H1 (cell line): ENCODE results near the gene AGPS. TPM values are rescaled to one million over a fixed set of nuclear protein-coding genes. Genes with fewer than 3 reads are reported as not detected.

Source experiments
- CTCF ChIA-PET: fragments of 300-600 bp; sonication (Branson Sonifier 250); formaldehyde crosslinking; loops from one replicate; lab custom pipeline; 2021; ENCODE audit not compliant: partially characterized antibody; lab: Charles Lee
- POLR2A ChIA-PET: fragments of 300-600 bp; sonication (Branson Sonifier 250); formaldehyde crosslinking; loops from one replicate; lab custom pipeline; 2021; ENCODE audit warnings: inconsistent platforms; ENCODE audit not compliant: partially characterized antibody; lab: Charles Lee
- DNase-seq, 2 experiments: peaks; one replicate each; pipeline versions ENCODE4 v3.0.0 to v3.0.0-alpha.2; 2010 to 2022; ENCODE audit warnings: low spot score in 2 of 2, low read depth in 1 of 2, mixed read lengths in 1 of 2
- FAIRE-seq: peaks from 2 replicates; lab custom pipeline; 2011; peaks lifted over from hg19 to GRCh38; lab: Jason Lieb, UNC
- H2AFZ ChIP-seq: 2 replicates; pipeline ENCODE4 v1.8.1; 2012; ENCODE audit warnings: low read length, inconsistent platforms
- H2AK5ac ChIP-seq: 2 replicates; pipeline ENCODE4 v1.6.1; 2013; ENCODE audit warnings: low read depth, low read length
- H2BK120ac ChIP-seq: replicated peaks from 2 replicates; pipeline ENCODE3; 2013; ENCODE audit warnings: low read depth, low read length, inconsistent platforms
- H2BK12ac ChIP-seq: 2 replicates; pipeline ENCODE4 v1.6.1; 2013; ENCODE audit warnings: low read depth, low read length
- H2BK15ac ChIP-seq: 2 replicates; pipeline ENCODE4 v1.6.1; 2013; ENCODE audit warnings: low read length
- H2BK20ac ChIP-seq: 2 replicates; pipeline ENCODE4 v1.6.1; 2013; ENCODE audit warnings: low read length
- H2BK5ac ChIP-seq: 2 replicates; pipeline ENCODE4 v1.6.1; 2013; ENCODE audit warnings: low read depth, low read length
- H3K14ac ChIP-seq: 2 replicates; pipeline ENCODE4 v1.6.1; 2013; ENCODE audit warnings: inconsistent platforms; ENCODE audit not compliant: insufficient read length
- H3K18ac ChIP-seq: 2 replicates; pipeline ENCODE4 v1.6.1; 2013; ENCODE audit warnings: low read length; ENCODE audit errors: extremely low read depth
- H3K23ac ChIP-seq: 2 replicates; pipeline ENCODE4 v1.6.1; 2013; ENCODE audit warnings: inconsistent platforms; ENCODE audit not compliant: insufficient read length
- H3K23me2 ChIP-seq: 2 replicates; pipeline ENCODE4 v1.6.1; 2013; ENCODE audit warnings: low read depth, low read length
- H3K27ac ChIP-seq: 2 replicates; pipeline ENCODE4 v1.6.1; 2011; ENCODE audit warnings: low read depth, low read length, inconsistent platforms
- H3K27me3 ChIP-seq, 4 experiments: replicated peaks in 1 of 4; 1 replicate in 1 of 4; 2 replicates in 3 of 4; pipeline versions ENCODE4 v1.6.1 to v1.8.1; 2011 to 2013; ENCODE audit warnings: low read length in 3 of 4, mild to moderate bottlenecking in 3 of 4, inconsistent platforms in 2 of 4, mixed read lengths in 2 of 4, moderate library complexity in 1 of 4; ENCODE audit not compliant: control insufficient read depth in 3 of 4, insufficient read depth in 3 of 4; ENCODE audit errors: extremely low read depth in 1 of 4
- H3K36me3 ChIP-seq, 4 experiments: 2 replicates each; pipeline versions ENCODE4 v1.6.1 to v1.8.1; 2011 to 2013; ENCODE audit warnings: mild to moderate bottlenecking in 4 of 4, low read length in 3 of 4, moderate library complexity in 2 of 4, control low read depth in 1 of 4, inconsistent platforms in 1 of 4; ENCODE audit not compliant: insufficient read depth in 4 of 4, control insufficient read depth in 2 of 4
- H3K4ac ChIP-seq: replicated peaks from 2 replicates; pipeline ENCODE3; 2013; ENCODE audit warnings: low read length, low read depth, mixed read lengths, inconsistent platforms; ENCODE audit not compliant: insufficient read length
- H3K4me1 ChIP-seq, 4 experiments: replicated peaks in 1 of 4; 1 replicate in 1 of 4; 2 replicates in 3 of 4; pipeline versions ENCODE4 v1.6.1 to v1.8.1; 2011 to 2013; ENCODE audit warnings: low read length in 3 of 4, inconsistent platforms in 2 of 4, mixed read lengths in 1 of 4; ENCODE audit not compliant: insufficient read depth in 4 of 4, control insufficient read depth in 3 of 4
- H3K4me2 ChIP-seq, 2 experiments: 2 replicates each; pipeline versions ENCODE4 v1.6.1 to v1.8.1; 2011 to 2013; ENCODE audit warnings: low read depth in 2 of 2, low read length in 2 of 2, control low read depth in 1 of 2, inconsistent platforms in 1 of 2, mild to moderate bottlenecking in 1 of 2; ENCODE audit not compliant: insufficient read depth in 1 of 2
- H3K4me3 ChIP-seq, 4 experiments: fragments of 200-600, 300-600 bp in 1 of 4; sonication (generic), shearing (Covaris generic), sonication (Bioruptor Twin) in 1 of 4; 2 replicates each; pipeline versions ENCODE4 v1.5.1 to v1.8.1; 2011 to 2016; ENCODE audit warnings: low read length in 4 of 4, low read depth in 3 of 4, control low read depth in 2 of 4, inconsistent platforms in 2 of 4, mild to moderate bottlenecking in 2 of 4, mixed read lengths in 1 of 4, moderate library complexity in 1 of 4; ENCODE audit not compliant: insufficient read depth in 2 of 4; ENCODE audit errors: extremely low read depth in 1 of 4
- H3K56ac ChIP-seq: replicated peaks from 2 replicates; pipeline ENCODE3; 2013; ENCODE audit warnings: low read depth, mild to moderate bottlenecking, mixed read lengths, low read length, inconsistent platforms; ENCODE audit not compliant: insufficient read length
- H3K79me1 ChIP-seq: 2 replicates; pipeline ENCODE4 v1.6.1; 2013; ENCODE audit warnings: low read depth, low read length, control low read depth
- H3K79me2 ChIP-seq, 2 experiments: 2 replicates each; pipeline versions ENCODE4 v1.6.1 to v1.8.1; 2012 to 2013; ENCODE audit warnings: low read length in 2 of 2, mild to moderate bottlenecking in 2 of 2, inconsistent platforms in 1 of 2; ENCODE audit not compliant: insufficient read depth in 2 of 2, control insufficient read depth in 1 of 2
- H3K9ac ChIP-seq, 4 experiments: replicated peaks in 1 of 4; 1 replicate in 1 of 4; 2 replicates in 3 of 4; pipeline versions ENCODE4 v1.6.1 to v1.8.1; 2011 to 2013; ENCODE audit warnings: low read depth in 3 of 4, low read length in 3 of 4, control low read depth in 2 of 4, mild to moderate bottlenecking in 2 of 4, moderate library complexity in 2 of 4, inconsistent platforms in 1 of 4; ENCODE audit errors: extremely low read depth in 1 of 4
- H3K9me3 ChIP-seq, 2 experiments: 2 replicates each; pipeline versions ENCODE4 v1.6.1 to v1.8.1; 2012 to 2013; ENCODE audit warnings: mild to moderate bottlenecking in 2 of 2, moderate library complexity in 2 of 2, control low read depth in 1 of 2, inconsistent platforms in 1 of 2, low read depth in 1 of 2, low read length in 1 of 2, mixed read lengths in 1 of 2; ENCODE audit not compliant: insufficient read depth in 2 of 2
- H4K20me1 ChIP-seq, 2 experiments: replicated peaks in 1 of 2; 2 replicates each; pipeline versions ENCODE3 to v1.8.1; 2011 to 2013; ENCODE audit warnings: inconsistent platforms in 2 of 2, low read length in 2 of 2, mild to moderate bottlenecking in 1 of 2; ENCODE audit not compliant: insufficient read depth in 2 of 2, control insufficient read depth in 1 of 2
- H4K5ac ChIP-seq: 2 replicates; pipeline ENCODE4 v1.6.1; 2013; ENCODE audit warnings: low read length, low read depth, mixed read lengths, inconsistent platforms; ENCODE audit not compliant: insufficient read length
- H4K8ac ChIP-seq: 2 replicates; pipeline ENCODE4 v1.8.0; 2013; ENCODE audit warnings: mild to moderate bottlenecking, moderate library complexity, low read length, inconsistent platforms; ENCODE audit not compliant: insufficient read depth; ENCODE audit errors: extremely low read depth
- H4K91ac ChIP-seq: replicated peaks from 2 replicates; pipeline ENCODE3; 2013; ENCODE audit warnings: low read length, mixed read lengths, inconsistent platforms; ENCODE audit not compliant: insufficient read length
- CEBPB ChIP-seq: IDR thresholded peaks from 2 replicates; pipeline ENCODE4 v1.6.1; 2012; ENCODE audit warnings: low read depth, low read length
- SUZ12 ChIP-seq: fragments of 200-600 bp; sonication (generic); IDR thresholded peaks from 2 replicates; pipeline ENCODE4 v1.6.1; 2012; ENCODE audit warnings: mild to moderate bottlenecking, inconsistent platforms, low read length, moderate library complexity, mixed read lengths
- WGBS, 2 experiments: shearing (Covaris generic) in 1 of 2; methylation state at CpG; one replicate each; pipeline versions ENCODE4 v1.1.6 to v1.1.7; 2013 to 2015; ENCODE audit warnings: low lambda C conversion rate in 2 of 2, mixed read lengths in 2 of 2, inconsistent platforms in 1 of 2, low coverage in 1 of 2, missing lambda C conversion rate in 1 of 2; ENCODE audit not compliant: insufficient replicate concordance in 2 of 2, insufficient coverage in 1 of 2, insufficient read length in 1 of 2; ENCODE audit errors: extremely low coverage in 1 of 2, missing lambda C conversion rate in 1 of 2; 5-methylcytosine and 5-hydroxymethylcytosine counted together
- polyA plus RNA-seq, 7 experiments: library from polyadenylated mRNA; depleted of rRNA in 3 of 7; stranded (reverse) in 5 of 7; unstranded in 2 of 7; fragments of >200 nt in 5 of 7; fragments of 200-250 nt in 2 of 7; gene quantifications; 1 replicate in 5 of 7; 2 replicates in 1 of 7; 4 replicates in 1 of 7; pipeline versions ENCODE4 v1.2.1 to v1.2.3, GENCODE V29; 2011 to 2013; ENCODE audit warnings: missing spikeins in 2 of 7, mixed read lengths in 2 of 7
- total RNA-seq: library from RNA; stranded (reverse); fragmentation: NEBNext Ultra II Directional; extraction: Animal tissue kit (Norgen Biotek cat#: 25700); gene quantifications from 2 replicates; pipeline ENCODE4 v1.2.1, GENCODE V29; 2021

Gene AGPS
- total and polyA plus RNA-seq, 2 of the 8 experiments (the other 6 are each of a cell fraction or from before 2014, with no cell fraction given) = 7.3 to 57.8 TPM

DNA sequence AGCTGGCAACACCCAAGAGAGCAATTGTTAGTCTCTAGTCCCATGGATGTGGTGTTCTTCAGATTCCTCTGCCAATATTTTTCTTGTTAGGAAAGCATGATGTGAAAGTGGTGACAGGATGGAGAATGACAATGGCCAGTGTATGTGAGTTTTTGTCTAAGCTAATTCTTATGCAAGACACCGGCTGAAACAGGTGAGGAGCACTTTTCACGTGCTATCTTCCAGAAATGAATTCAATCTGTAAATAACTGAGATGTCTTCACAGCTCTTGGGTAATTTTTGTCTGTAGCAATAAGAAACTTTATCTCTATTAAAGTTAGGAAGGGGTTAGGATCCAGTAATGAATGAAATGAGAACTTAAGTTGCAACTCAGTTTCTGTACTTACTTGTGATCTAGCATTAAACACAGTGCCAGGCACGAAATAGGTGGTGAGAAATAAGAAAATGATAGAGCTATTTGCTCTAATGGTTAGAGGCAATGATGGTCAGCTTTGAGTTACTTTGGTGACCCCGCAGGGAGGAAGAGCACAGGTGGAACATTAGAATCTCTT, 676 bp upstream of the AGPS start:
- Histone ChIP-seq H3K14ac (no peak overlapping the region), H2BK15ac (no peak overlapping the region), H2BK5ac (no peak overlapping the region), H3K9me3 (no peaks in the 10 kb centered on the region), H4K20me1 (peaks cover 0 to 2% of the 10 kb centered on the region in 2 experiments), H4K5ac (no peak overlapping the region), H3K79me1 (0 out of 2 replicates have a peak, but pooled peaks cover 2% of the 10 kb centered on the region), H3K9ac (peak overlapping the region in 3 of 4 experiments; percentile 7 to 79 (median 76); a peak in 3 of 7 replicates), H3K4me1 (peaks cover 0 to 2% (median 0%) of the 10 kb centered on the region in 4 experiments; a peak in 1 of 7 replicates), H3K4me3 (peak overlapping the region; percentile 85 to 90 (median 87)), H3K27me3 (no peaks in the 10 kb centered on the region), H3K36me3 (no peaks in the 10 kb centered on the region), H3K23me2 (peaks cover 9% of the 10 kb centered on the region; the same call in 1 of the 2 replicates), H2AFZ (peak overlapping the region; percentile 65; the same call in 1 of the 2 replicates), H3K79me2 (peaks cover 0 to 44% of the 10 kb centered on the region in 2 experiments; a peak in 3 of 4 replicates), H2AK5ac (no peak overlapping the region), H4K8ac (peak overlapping the region; percentile 94; the same call in 1 of the 2 replicates), H2BK120ac (no peak overlapping the region), H3K4me2 (peak overlapping the region; percentile 64 to 81), H2BK12ac (0 out of 2 replicates have a peak overlapping the region, but pooled peaks have one; percentile 22), H3K18ac (peak overlapping the region; percentile 81), H3K56ac (no peak overlapping the region), H3K23ac (no peak overlapping the region), H2BK20ac (no peak overlapping the region), H3K4ac (peak overlapping the region; percentile 15), H3K27ac (peak overlapping the region; percentile 51; the same call in 1 of the 2 replicates), H4K91ac (no peak overlapping the region)
- FAIRE-seq = no peak
- ChIA-PET CTCF (interaction anchor here (0.8 to 1.2 kb wide), 5 partner anchors 8 to 578 kb away, joined by 3 to 4 read pairs (median 4); no protein-coding TSS in a partner anchor), POLR2A (interaction anchor here (0.8 to 2.6 kb wide), 11 partner anchors 9 to 212 kb away, joined by 3 to 11 read pairs (median 4); partner anchors contain the start of gene NFE2L2)
- no peak for DNase-seq
- TF ChIP-seq CEBPB (peak; percentile 61; the same call in 1 of the 2 replicates), SUZ12 (no peak)
- 77% methylated on average over 4 of the region's 4 CpGs; no CpG with 5 or more reads in 1 of the 2 experiments for WGBS, 2 experiments
